T-helper 1 cell treated with Interleukin-12 subunit alpha and Interleukin-12 subunit beta and Interleukin-4 antibody, amounts not matched to agents 30 μg/mL and 1 μg/mL, for 36 hours (primary cell): ENCODE measurements around the gene COL7A1.

ENCODE experiments used
- H3K27ac Mint-ChIP-seq: one replicate; pipeline ENCODE4 v1.8.0; 2021; ENCODE audit warnings: mild to moderate bottlenecking, mixed read lengths
- H3K27me3 Mint-ChIP-seq: one replicate; pipeline ENCODE4 v1.8.0; 2021; ENCODE audit warnings: low read depth, mixed read lengths
- H3K36me3 Mint-ChIP-seq: one replicate; pipeline ENCODE4 v1.8.0; 2021; ENCODE audit warnings: low read depth, mixed read lengths
- H3K4me1 Mint-ChIP-seq: one replicate; pipeline ENCODE4 v1.8.0; 2021; ENCODE audit warnings: low read depth, mixed read lengths
- H3K4me3 Mint-ChIP-seq: one replicate; pipeline ENCODE4 v1.8.0; 2021; ENCODE audit warnings: mild to moderate bottlenecking, moderate library complexity, mixed read lengths
- H3K9me3 Mint-ChIP-seq: one replicate; pipeline ENCODE4 v1.8.0; 2021; ENCODE audit warnings: mixed read lengths

Gene COL7A1

GRCh38 chr3:48587686-48588085 lies 7.4 kb downstream of the COL7A1 start:
- H3K27me3 Mint-ChIP-seq: peaks cover 11% of the 10 kb centered on the region

GRCh38 chr3:48585411-48585810 lies 9.7 kb downstream of the COL7A1 start:
- Mint-ChIP-seq H3K27me3 (peaks cover 6% of the 10 kb centered on the region), H3K9me3 (no peaks in the 10 kb centered on the region), H3K4me1 (no peaks in the 10 kb centered on the region), H3K27ac (no peak overlapping the region), H3K36me3 (no peaks in the 10 kb centered on the region), H3K4me3 (no peak overlapping the region)

More at GRCh38 chr3:48587686-48588085, 7.4 kb downstream of the COL7A1 start:
- H3K4me1 Mint-ChIP-seq: no peaks in the 10 kb centered on the region
- no peaks in the 10 kb centered on the region for H3K9me3 Mint-ChIP-seq
- no peak overlapping the region for H3K4me3 Mint-ChIP-seq
- H3K36me3 Mint-ChIP-seq: no peaks in the 10 kb centered on the region
- H3K27ac Mint-ChIP-seq: no peak overlapping the region

GRCh38 chr3:48584836-48585235 lies 10.3 kb downstream of the COL7A1 start:
- Mint-ChIP-seq H3K36me3 (no peaks in the 10 kb centered on the region), H3K9me3 (no peaks in the 10 kb centered on the region), H3K27me3 (peaks cover 6% of the 10 kb centered on the region), H3K4me1 (no peaks in the 10 kb centered on the region), H3K27ac (no peak overlapping the region), H3K4me3 (no peak overlapping the region)

GRCh38 chr3:48581621-48582481 lies 13.3 kb downstream of the COL7A1 start:
- H3K36me3 Mint-ChIP-seq: no peaks in the 10 kb centered on the region
- H3K4me1 Mint-ChIP-seq: no peaks in the 10 kb centered on the region
- H3K27ac Mint-ChIP-seq: no peak overlapping the region
- H3K4me3 Mint-ChIP-seq: no peak overlapping the region
- H3K27me3 Mint-ChIP-seq: no peaks in the 10 kb centered on the region
- no peaks in the 10 kb centered on the region for H3K9me3 Mint-ChIP-seq

- no peak overlapping the region for H3K27ac Mint-ChIP-seq
- no peak overlapping the region for H3K4me3 Mint-ChIP-seq
- H3K36me3 Mint-ChIP-seq: no peaks in the 10 kb centered on the region
- H3K9me3 Mint-ChIP-seq: no peaks in the 10 kb centered on the region
- no peaks in the 10 kb centered on the region for H3K27me3 Mint-ChIP-seq
- no peaks in the 10 kb centered on the region for H3K4me1 Mint-ChIP-seq
These were observed 18.5 kb downstream of the COL7A1 start for GRCh38 chr3:48576647-48577046.

GRCh38 chr3:48575366-48575765 lies 19.8 kb downstream of the COL7A1 start:
- Mint-ChIP-seq H3K27me3 (no peaks in the 10 kb centered on the region), H3K4me3 (no peak overlapping the region), H3K27ac (no peak overlapping the region), H3K36me3 (no peaks in the 10 kb centered on the region), H3K4me1 (no peaks in the 10 kb centered on the region), H3K9me3 (no peaks in the 10 kb centered on the region)

- Mint-ChIP-seq H3K4me3 (no peak overlapping the region), H3K36me3 (no peaks in the 10 kb centered on the region), H3K27me3 (no peaks in the 10 kb centered on the region), H3K9me3 (no peaks in the 10 kb centered on the region), H3K27ac (no peak overlapping the region), H3K4me1 (no peaks in the 10 kb centered on the region)
These were observed 21.1 kb downstream of the COL7A1 start for GRCh38 chr3:48573973-48574585.

GRCh38 chr3:48572517-48572916 lies 22.6 kb downstream of the COL7A1 start:
- H3K27me3 Mint-ChIP-seq: no peaks in the 10 kb centered on the region
- no peaks in the 10 kb centered on the region for H3K4me1 Mint-ChIP-seq
- no peak overlapping the region for H3K27ac Mint-ChIP-seq

GRCh38 chr3:48571938-48572337 lies 23.2 kb downstream of the COL7A1 start:
- no peak overlapping the region for H3K27ac Mint-ChIP-seq
- no peak overlapping the region for H3K4me3 Mint-ChIP-seq
- H3K36me3 Mint-ChIP-seq: no peaks in the 10 kb centered on the region
- no peaks in the 10 kb centered on the region for H3K4me1 Mint-ChIP-seq
- no peaks in the 10 kb centered on the region for H3K27me3 Mint-ChIP-seq
- no peaks in the 10 kb centered on the region for H3K9me3 Mint-ChIP-seq

More at GRCh38 chr3:48572517-48572916, 22.6 kb downstream of the COL7A1 start:
- no peaks in the 10 kb centered on the region for H3K36me3 Mint-ChIP-seq
- H3K9me3 Mint-ChIP-seq: no peaks in the 10 kb centered on the region
- no peak overlapping the region for H3K4me3 Mint-ChIP-seq

- H3K9me3 Mint-ChIP-seq: no peaks in the 10 kb centered on the region
- H3K27ac Mint-ChIP-seq: no peak overlapping the region
- H3K36me3 Mint-ChIP-seq: no peaks in the 10 kb centered on the region
- no peak overlapping the region for H3K4me3 Mint-ChIP-seq
- no peaks in the 10 kb centered on the region for H3K27me3 Mint-ChIP-seq
- H3K4me1 Mint-ChIP-seq: peaks cover 6% of the 10 kb centered on the region
These were observed 25.2 kb downstream of the COL7A1 start for GRCh38 chr3:48569808-48570450.

- H3K27me3 Mint-ChIP-seq: no peaks in the 10 kb centered on the region
- no peaks in the 10 kb centered on the region for H3K9me3 Mint-ChIP-seq
- H3K36me3 Mint-ChIP-seq: no peaks in the 10 kb centered on the region
- H3K4me3 Mint-ChIP-seq: no peak overlapping the region
- no peak overlapping the region for H3K27ac Mint-ChIP-seq
- peaks cover 6% of the 10 kb centered on the region for H3K4me1 Mint-ChIP-seq
These were observed 25.7 kb downstream of the COL7A1 start for GRCh38 chr3:48569400-48569799.

- Mint-ChIP-seq H3K9me3 (no peaks in the 10 kb centered on the region), H3K36me3 (no peaks in the 10 kb centered on the region), H3K27ac (no peak overlapping the region), H3K4me3 (no peak overlapping the region), H3K4me1 (peaks cover 6% of the 10 kb centered on the region), H3K27me3 (no peaks in the 10 kb centered on the region)
These were observed 26.7 kb downstream of the COL7A1 start for GRCh38 chr3:48568476-48568875.

- H3K4me3 Mint-ChIP-seq: no peak overlapping the region
- H3K36me3 Mint-ChIP-seq: no peaks in the 10 kb centered on the region
- no peaks in the 10 kb centered on the region for H3K27me3 Mint-ChIP-seq
- H3K27ac Mint-ChIP-seq: no peak overlapping the region
- H3K4me1 Mint-ChIP-seq: peaks cover 6% of the 10 kb centered on the region
- no peaks in the 10 kb centered on the region for H3K9me3 Mint-ChIP-seq
These were observed 27.6 kb downstream of the COL7A1 start for GRCh38 chr3:48567500-48567899.

- no peaks in the 10 kb centered on the region for H3K36me3 Mint-ChIP-seq
- no peak overlapping the region for H3K27ac Mint-ChIP-seq
- no peaks in the 10 kb centered on the region for H3K9me3 Mint-ChIP-seq
- no peaks in the 10 kb centered on the region for H3K27me3 Mint-ChIP-seq
- H3K4me1 Mint-ChIP-seq: peaks cover 6% of the 10 kb centered on the region
- no peak overlapping the region for H3K4me3 Mint-ChIP-seq
These were observed 28.0 kb downstream of the COL7A1 start for GRCh38 chr3:48567090-48567489.

GRCh38 chr3:48566401-48566760 lies 28.7 kb downstream of the COL7A1 start:
- H3K36me3 Mint-ChIP-seq: no peaks in the 10 kb centered on the region
- no peaks in the 10 kb centered on the region for H3K27me3 Mint-ChIP-seq
- H3K4me3 Mint-ChIP-seq: no peak overlapping the region
- peaks cover 6% of the 10 kb centered on the region for H3K4me1 Mint-ChIP-seq
- H3K27ac Mint-ChIP-seq: no peak overlapping the region
- no peaks in the 10 kb centered on the region for H3K9me3 Mint-ChIP-seq
